Esophagus muscularis mucosa (tissue), 3 donors: ENCODE results near the gene APOBEC3C.

Source experiments
- POLR2A ChIP-seq: fragments of 450-650 bp; IDR thresholded peaks from one replicate; pipeline ENCODE4 v1.6.1; 2017; ENCODE audit warnings: antibody characterized with exemption, moderate library complexity, mild to moderate bottlenecking, low read depth
- TF ChIP-seq, protein P1 (sequence below), 3 experiments: fragments of 200-600 bp in 2 of 3; fragments of 450-650 bp in 1 of 3; sonication (generic) in 2 of 3; IDR thresholded peaks; one replicate each; pipeline ENCODE4 v1.5.1; 2017 to 2019; ENCODE audit warnings: antibody characterized with exemption in 3 of 3, mild to moderate bottlenecking in 2 of 3, moderate library complexity in 1 of 3

DNA sequence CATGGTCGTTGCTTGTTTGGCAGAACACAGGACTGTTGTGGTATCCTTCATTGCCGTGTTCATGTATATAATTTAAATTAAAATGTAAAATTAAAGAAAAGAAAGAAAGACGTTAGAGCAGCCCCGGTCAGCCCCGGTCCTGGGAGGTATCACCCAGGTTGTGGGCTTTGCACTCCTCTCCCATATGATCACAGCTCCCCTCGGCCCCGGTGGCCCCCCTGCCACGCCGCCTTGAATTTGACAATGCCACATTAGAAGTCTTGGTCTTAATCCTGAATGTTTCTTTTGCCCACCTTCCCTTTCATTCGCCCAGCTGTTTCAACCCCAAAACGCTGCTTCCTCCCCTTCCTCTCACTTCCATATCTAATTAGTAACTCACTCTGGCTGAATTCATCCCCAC is 45.3 kb upstream of the APOBEC3C start:
- no peak for TF ChIP-seq POLR2A
- TF ChIP-seq, protein P1, sequence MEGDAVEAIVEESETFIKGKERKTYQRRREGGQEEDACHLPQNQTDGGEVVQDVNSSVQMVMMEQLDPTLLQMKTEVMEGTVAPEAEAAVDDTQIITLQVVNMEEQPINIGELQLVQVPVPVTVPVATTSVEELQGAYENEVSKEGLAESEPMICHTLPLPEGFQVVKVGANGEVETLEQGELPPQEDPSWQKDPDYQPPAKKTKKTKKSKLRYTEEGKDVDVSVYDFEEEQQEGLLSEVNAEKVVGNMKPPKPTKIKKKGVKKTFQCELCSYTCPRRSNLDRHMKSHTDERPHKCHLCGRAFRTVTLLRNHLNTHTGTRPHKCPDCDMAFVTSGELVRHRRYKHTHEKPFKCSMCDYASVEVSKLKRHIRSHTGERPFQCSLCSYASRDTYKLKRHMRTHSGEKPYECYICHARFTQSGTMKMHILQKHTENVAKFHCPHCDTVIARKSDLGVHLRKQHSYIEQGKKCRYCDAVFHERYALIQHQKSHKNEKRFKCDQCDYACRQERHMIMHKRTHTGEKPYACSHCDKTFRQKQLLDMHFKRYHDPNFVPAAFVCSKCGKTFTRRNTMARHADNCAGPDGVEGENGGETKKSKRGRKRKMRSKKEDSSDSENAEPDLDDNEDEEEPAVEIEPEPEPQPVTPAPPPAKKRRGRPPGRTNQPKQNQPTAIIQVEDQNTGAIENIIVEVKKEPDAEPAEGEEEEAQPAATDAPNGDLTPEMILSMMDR (IDR thresholded peaks at IDR 0.05), result no peak
